H1 (cell line): ENCODE data around the gene CNTN5. TPM values are rescaled to one million over a fixed set of nuclear protein-coding genes. Genes with fewer than 3 reads are reported as not detected.

Experiments used
- CTCF ChIA-PET: fragments of 300-600 bp; sonication (Branson Sonifier 250); formaldehyde crosslinking; loops from one replicate; lab custom pipeline; 2021; ENCODE audit not compliant: partially characterized antibody; lab: Charles Lee
- POLR2A ChIA-PET: fragments of 300-600 bp; sonication (Branson Sonifier 250); formaldehyde crosslinking; loops from one replicate; lab custom pipeline; 2021; ENCODE audit warnings: inconsistent platforms; ENCODE audit not compliant: partially characterized antibody; lab: Charles Lee
- DNase-seq, 2 experiments: peaks; one replicate each; pipeline versions ENCODE4 v3.0.0 to v3.0.0-alpha.2; 2010 to 2022; ENCODE audit warnings: low spot score in 2 of 2, low read depth in 1 of 2, mixed read lengths in 1 of 2
- FAIRE-seq: peaks from 2 replicates; lab custom pipeline; 2011; peaks lifted over from hg19 to GRCh38; lab: Jason Lieb, UNC
- H2AFZ ChIP-seq: 2 replicates; pipeline ENCODE4 v1.8.1; 2012; ENCODE audit warnings: low read length, inconsistent platforms
- H2AK5ac ChIP-seq: 2 replicates; pipeline ENCODE4 v1.6.1; 2013; ENCODE audit warnings: low read depth, low read length
- H2BK120ac ChIP-seq: replicated peaks from 2 replicates; pipeline ENCODE3; 2013; ENCODE audit warnings: low read depth, low read length, inconsistent platforms
- H2BK12ac ChIP-seq: 2 replicates; pipeline ENCODE4 v1.6.1; 2013; ENCODE audit warnings: low read depth, low read length
- H2BK15ac ChIP-seq: 2 replicates; pipeline ENCODE4 v1.6.1; 2013; ENCODE audit warnings: low read length
- H2BK20ac ChIP-seq: 2 replicates; pipeline ENCODE4 v1.6.1; 2013; ENCODE audit warnings: low read length
- H2BK5ac ChIP-seq: 2 replicates; pipeline ENCODE4 v1.6.1; 2013; ENCODE audit warnings: low read depth, low read length
- H3K14ac ChIP-seq: 2 replicates; pipeline ENCODE4 v1.6.1; 2013; ENCODE audit warnings: inconsistent platforms; ENCODE audit not compliant: insufficient read length
- H3K18ac ChIP-seq: 2 replicates; pipeline ENCODE4 v1.6.1; 2013; ENCODE audit warnings: low read length; ENCODE audit errors: extremely low read depth
- H3K23ac ChIP-seq: 2 replicates; pipeline ENCODE4 v1.6.1; 2013; ENCODE audit warnings: inconsistent platforms; ENCODE audit not compliant: insufficient read length
- H3K23me2 ChIP-seq: 2 replicates; pipeline ENCODE4 v1.6.1; 2013; ENCODE audit warnings: low read depth, low read length
- H3K27ac ChIP-seq: 2 replicates; pipeline ENCODE4 v1.6.1; 2011; ENCODE audit warnings: low read depth, low read length, inconsistent platforms
- H3K27me3 ChIP-seq, 4 experiments: replicated peaks in 1 of 4; 1 replicate in 1 of 4; 2 replicates in 3 of 4; pipeline versions ENCODE4 v1.6.1 to v1.8.1; 2011 to 2013; ENCODE audit warnings: low read length in 3 of 4, mild to moderate bottlenecking in 3 of 4, inconsistent platforms in 2 of 4, mixed read lengths in 2 of 4, moderate library complexity in 1 of 4; ENCODE audit not compliant: control insufficient read depth in 3 of 4, insufficient read depth in 3 of 4; ENCODE audit errors: extremely low read depth in 1 of 4
- H3K36me3 ChIP-seq, 4 experiments: 2 replicates each; pipeline versions ENCODE4 v1.6.1 to v1.8.1; 2011 to 2013; ENCODE audit warnings: mild to moderate bottlenecking in 4 of 4, low read length in 3 of 4, moderate library complexity in 2 of 4, control low read depth in 1 of 4, inconsistent platforms in 1 of 4; ENCODE audit not compliant: insufficient read depth in 4 of 4, control insufficient read depth in 2 of 4
- H3K4ac ChIP-seq: replicated peaks from 2 replicates; pipeline ENCODE3; 2013; ENCODE audit warnings: low read length, low read depth, mixed read lengths, inconsistent platforms; ENCODE audit not compliant: insufficient read length
- H3K4me1 ChIP-seq, 4 experiments: replicated peaks in 1 of 4; 1 replicate in 1 of 4; 2 replicates in 3 of 4; pipeline versions ENCODE4 v1.6.1 to v1.8.1; 2011 to 2013; ENCODE audit warnings: low read length in 3 of 4, inconsistent platforms in 2 of 4, mixed read lengths in 1 of 4; ENCODE audit not compliant: insufficient read depth in 4 of 4, control insufficient read depth in 3 of 4
- H3K4me2 ChIP-seq, 2 experiments: 2 replicates each; pipeline versions ENCODE4 v1.6.1 to v1.8.1; 2011 to 2013; ENCODE audit warnings: low read depth in 2 of 2, low read length in 2 of 2, control low read depth in 1 of 2, inconsistent platforms in 1 of 2, mild to moderate bottlenecking in 1 of 2; ENCODE audit not compliant: insufficient read depth in 1 of 2
- H3K4me3 ChIP-seq, 4 experiments: fragments of 200-600, 300-600 bp in 1 of 4; sonication (generic), shearing (Covaris generic), sonication (Bioruptor Twin) in 1 of 4; 2 replicates each; pipeline versions ENCODE4 v1.5.1 to v1.8.1; 2011 to 2016; ENCODE audit warnings: low read length in 4 of 4, low read depth in 3 of 4, control low read depth in 2 of 4, inconsistent platforms in 2 of 4, mild to moderate bottlenecking in 2 of 4, mixed read lengths in 1 of 4, moderate library complexity in 1 of 4; ENCODE audit not compliant: insufficient read depth in 2 of 4; ENCODE audit errors: extremely low read depth in 1 of 4
- H3K56ac ChIP-seq: replicated peaks from 2 replicates; pipeline ENCODE3; 2013; ENCODE audit warnings: low read depth, mild to moderate bottlenecking, mixed read lengths, low read length, inconsistent platforms; ENCODE audit not compliant: insufficient read length
- H3K79me1 ChIP-seq: 2 replicates; pipeline ENCODE4 v1.6.1; 2013; ENCODE audit warnings: low read depth, low read length, control low read depth
- H3K79me2 ChIP-seq, 2 experiments: 2 replicates each; pipeline versions ENCODE4 v1.6.1 to v1.8.1; 2012 to 2013; ENCODE audit warnings: low read length in 2 of 2, mild to moderate bottlenecking in 2 of 2, inconsistent platforms in 1 of 2; ENCODE audit not compliant: insufficient read depth in 2 of 2, control insufficient read depth in 1 of 2
- H3K9ac ChIP-seq, 4 experiments: replicated peaks in 1 of 4; 1 replicate in 1 of 4; 2 replicates in 3 of 4; pipeline versions ENCODE4 v1.6.1 to v1.8.1; 2011 to 2013; ENCODE audit warnings: low read depth in 3 of 4, low read length in 3 of 4, control low read depth in 2 of 4, mild to moderate bottlenecking in 2 of 4, moderate library complexity in 2 of 4, inconsistent platforms in 1 of 4; ENCODE audit errors: extremely low read depth in 1 of 4
- H3K9me3 ChIP-seq, 2 experiments: 2 replicates each; pipeline versions ENCODE4 v1.6.1 to v1.8.1; 2012 to 2013; ENCODE audit warnings: mild to moderate bottlenecking in 2 of 2, moderate library complexity in 2 of 2, control low read depth in 1 of 2, inconsistent platforms in 1 of 2, low read depth in 1 of 2, low read length in 1 of 2, mixed read lengths in 1 of 2; ENCODE audit not compliant: insufficient read depth in 2 of 2
- H4K20me1 ChIP-seq, 2 experiments: replicated peaks in 1 of 2; 2 replicates each; pipeline versions ENCODE3 to v1.8.1; 2011 to 2013; ENCODE audit warnings: inconsistent platforms in 2 of 2, low read length in 2 of 2, mild to moderate bottlenecking in 1 of 2; ENCODE audit not compliant: insufficient read depth in 2 of 2, control insufficient read depth in 1 of 2
- H4K5ac ChIP-seq: 2 replicates; pipeline ENCODE4 v1.6.1; 2013; ENCODE audit warnings: low read length, low read depth, mixed read lengths, inconsistent platforms; ENCODE audit not compliant: insufficient read length
- H4K8ac ChIP-seq: 2 replicates; pipeline ENCODE4 v1.8.0; 2013; ENCODE audit warnings: mild to moderate bottlenecking, moderate library complexity, low read length, inconsistent platforms; ENCODE audit not compliant: insufficient read depth; ENCODE audit errors: extremely low read depth
- H4K91ac ChIP-seq: replicated peaks from 2 replicates; pipeline ENCODE3; 2013; ENCODE audit warnings: low read length, mixed read lengths, inconsistent platforms; ENCODE audit not compliant: insufficient read length
- CHD1 ChIP-seq: IDR thresholded peaks from 2 replicates; pipeline ENCODE4 v1.6.1; 2012; ENCODE audit warnings: low read depth, low read length, improper control_type of control experiment
- E2F6 ChIP-seq: IDR thresholded peaks from 2 replicates; pipeline ENCODE4 v1.6.1; 2012; ENCODE audit warnings: inconsistent platforms
- EP300 ChIP-seq, 2 experiments: IDR thresholded peaks; 1 replicate in 1 of 2; 2 replicates in 1 of 2; pipeline ENCODE4 v1.6.1; 2011 to 2012; ENCODE audit warnings: low read depth in 2 of 2, low read length in 2 of 2, mild to moderate bottlenecking in 2 of 2, borderline replicate concordance in 1 of 2, inconsistent platforms in 1 of 2, moderate library complexity in 1 of 2
- FOSL1 ChIP-seq: IDR thresholded peaks from 2 replicates; pipeline ENCODE4 v1.6.1; 2011; ENCODE audit warnings: mild to moderate bottlenecking, low read depth, low read length, moderate library complexity; ENCODE audit not compliant: insufficient read depth
- RBBP5 ChIP-seq: IDR thresholded peaks from 2 replicates; pipeline ENCODE4 v1.7.1; 2012; ENCODE audit warnings: low read depth, mild to moderate bottlenecking, inconsistent platforms, low read length, moderate library complexity, borderline replicate concordance
- RNF2 ChIP-seq: fragments of 200-900, 300-1000 bp; sonication (generic); IDR thresholded peaks from 2 replicates; pipeline ENCODE4 v1.7.1; 2016; ENCODE audit warnings: borderline replicate concordance, low read depth, mild to moderate bottlenecking, antibody characterized with exemption, low read length; ENCODE audit not compliant: poor library complexity, severe bottlenecking; ENCODE audit errors: missing control alignments
- TAF1 ChIP-seq: IDR thresholded peaks from 2 replicates; pipeline ENCODE4 v1.6.1; 2011; ENCODE audit warnings: mild to moderate bottlenecking, low read depth, low read length
- TBP ChIP-seq: IDR thresholded peaks from 2 replicates; pipeline ENCODE4 v1.6.1; 2011; ENCODE audit warnings: low read depth, low read length, improper control_type of control experiment
- polyA plus RNA-seq, 7 experiments: library from polyadenylated mRNA; depleted of rRNA in 3 of 7; stranded (reverse) in 5 of 7; unstranded in 2 of 7; fragments of >200 nt in 5 of 7; fragments of 200-250 nt in 2 of 7; gene quantifications; 1 replicate in 5 of 7; 2 replicates in 1 of 7; 4 replicates in 1 of 7; pipeline versions ENCODE4 v1.2.1 to v1.2.3, GENCODE V29; 2011 to 2013; ENCODE audit warnings: missing spikeins in 2 of 7, mixed read lengths in 2 of 7
- total RNA-seq: library from RNA; stranded (reverse); fragmentation: NEBNext Ultra II Directional; extraction: Animal tissue kit (Norgen Biotek cat#: 25700); gene quantifications from 2 replicates; pipeline ENCODE4 v1.2.1, GENCODE V29; 2021

The CNTN5 gene
- total and polyA plus RNA-seq, 2 of the 8 experiments (the other 6 are each of a cell fraction or from before 2014, with no cell fraction given), result not detected

GRCh38 chr11:99176430-99176829 lies 155.7 kb downstream of the CNTN5 start:
- no peak overlapping the region for H2BK20ac ChIP-seq
- H4K8ac ChIP-seq, result no peak overlapping the region
- no peak for TF ChIP-seq FOSL1
- no peak for TF ChIP-seq EP300 (IDR thresholded peaks at IDR 0.05; ENCODE audit: borderline replicate concordance in 1 of 2, low read depth in 2 of 2, low read length in 2 of 2)
- TF ChIP-seq RBBP5, result no peak
- TF ChIP-seq E2F6, result no peak
- TF ChIP-seq TAF1, result no peak
- TF ChIP-seq TBP, result no peak
- no peak for TF ChIP-seq RNF2
- no peak for TF ChIP-seq CHD1
- no peak overlapping the region for H3K56ac ChIP-seq
- no peak overlapping the region for H3K4ac ChIP-seq
- DNase-seq, result no peak
- H2BK5ac ChIP-seq, result no peak overlapping the region
- no peak overlapping the region for H3K23ac ChIP-seq
- H4K5ac ChIP-seq, result no peak overlapping the region
- H3K18ac ChIP-seq, result no peak overlapping the region
- H2BK12ac ChIP-seq, result no peak overlapping the region
- ChIA-PET CTCF (no interaction called here), POLR2A (no interaction called here)
- no peak overlapping the region for H3K4me2 ChIP-seq
- H2AFZ ChIP-seq, result no peak overlapping the region
- H2BK15ac ChIP-seq, result no peak overlapping the region
- no peak overlapping the region for H3K4me3 ChIP-seq
- H4K20me1 ChIP-seq, result no peaks in the 10 kb centered on the region
- H4K91ac ChIP-seq, result no peak overlapping the region
- FAIRE-seq, result no peak
- H3K14ac ChIP-seq, result no peak overlapping the region
- H3K9me3 ChIP-seq, result no peaks in the 10 kb centered on the region
- no peak overlapping the region for H3K9ac ChIP-seq
- no peaks in the 10 kb centered on the region for H3K79me1 ChIP-seq
- H3K4me1 ChIP-seq, result no peaks in the 10 kb centered on the region
- H3K27ac ChIP-seq, result no peak overlapping the region
- H2BK120ac ChIP-seq, result no peak overlapping the region
- no peak overlapping the region for H2AK5ac ChIP-seq
- H3K36me3 ChIP-seq, result no peaks in the 10 kb centered on the region
- no peaks in the 10 kb centered on the region for H3K27me3 ChIP-seq
- H3K23me2 ChIP-seq, result no peaks in the 10 kb centered on the region
- no peaks in the 10 kb centered on the region for H3K79me2 ChIP-seq
